Esophagus squamous epithelium (tissue), 4 donors: ENCODE measurements around the gene ADRM1.

Source experiments
- CTCF ChIP-seq, 6 experiments: fragments of 450-650 bp in 4 of 6; fragments of 200-600 bp in 2 of 6; sonication (generic) in 2 of 6; IDR thresholded peaks; one replicate each; pipeline ENCODE4 v1.5.1; 2016 to 2019; ENCODE audit warnings: antibody characterized with exemption in 6 of 6, mild to moderate bottlenecking in 4 of 6, moderate library complexity in 4 of 6
- POLR2A ChIP-seq, 4 donors: fragments of 450-650 bp; IDR thresholded peaks; one replicate each; pipeline ENCODE4 v1.6.1; 2017; ENCODE audit warnings: antibody characterized with exemption in 4 of 4, mild to moderate bottlenecking in 4 of 4, moderate library complexity in 3 of 4

- TF ChIP-seq CTCF (IDR thresholded peaks at IDR 0.05), result no peak
- TF ChIP-seq POLR2A (IDR thresholded peaks at IDR 0.05), result no peak
These were observed 30.6 kb upstream of the ADRM1 start for GRCh38 chr20:62272200-62272599.
